Stomach (tissue), 4 donors: ENCODE results near the gene MCM7.

Experiments used
- POLR2A ChIP-seq, 4 donors: fragments of 450-650 bp; IDR thresholded peaks; one replicate each; pipeline ENCODE4 v1.6.1; 2016; ENCODE audit warnings: antibody characterized with exemption in 4 of 4, control low read depth in 2 of 4, mild to moderate bottlenecking in 1 of 4, moderate library complexity in 1 of 4
- TF ChIP-seq, protein P1 (sequence below), 7 experiments: fragments of 450-650 bp in 4 of 7; fragments of 200-600 bp in 3 of 7; sonication (generic) in 3 of 7; IDR thresholded peaks; one replicate each; pipeline ENCODE4 v1.5.1; 2016 to 2019; ENCODE audit warnings: antibody characterized with exemption in 7 of 7, control low read depth in 2 of 7, mild to moderate bottlenecking in 1 of 7

DNA sequence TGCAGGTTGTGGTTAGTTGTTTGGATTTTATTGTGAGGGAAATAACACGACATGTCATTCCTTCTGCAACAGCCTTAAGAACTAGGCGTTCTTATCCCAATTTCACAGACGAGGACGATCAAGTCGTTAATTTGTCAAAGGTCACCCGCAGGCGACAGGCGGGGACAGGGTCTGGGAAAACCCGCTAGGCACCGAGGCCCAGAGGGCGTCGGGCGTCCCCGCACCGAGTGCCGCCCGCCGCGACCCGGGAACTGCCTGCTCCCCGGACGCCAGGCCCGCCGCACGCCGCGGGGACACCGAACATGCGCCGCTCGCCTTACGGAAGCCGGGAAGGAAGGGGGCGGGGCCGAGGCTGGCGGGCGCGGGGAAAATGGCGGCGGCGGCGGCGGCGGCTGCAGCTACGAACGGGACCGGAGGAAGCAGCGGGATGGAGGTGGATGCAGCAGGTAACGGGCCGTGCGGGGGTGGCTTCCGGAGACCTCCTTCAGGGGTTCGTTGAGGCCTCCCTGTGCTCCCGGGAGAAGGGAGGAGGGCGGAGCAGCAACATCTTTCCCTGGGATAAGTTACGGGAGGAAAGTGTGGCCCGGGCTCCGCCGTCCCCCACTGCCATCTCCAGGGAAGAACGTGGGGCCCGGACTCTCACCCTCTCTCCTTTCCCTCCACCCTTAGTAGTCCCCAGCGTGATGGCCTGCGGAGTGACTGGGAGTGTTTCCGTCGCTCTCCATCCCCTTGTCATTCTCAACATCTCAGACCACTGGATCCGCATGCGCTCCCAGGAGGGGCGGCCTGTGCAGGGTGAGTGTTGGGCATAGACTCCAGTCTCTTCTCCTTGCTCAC, 12.4 kb downstream of the MCM7 start, which contains the start of gene COPS6:
- TF ChIP-seq, protein P1, sequence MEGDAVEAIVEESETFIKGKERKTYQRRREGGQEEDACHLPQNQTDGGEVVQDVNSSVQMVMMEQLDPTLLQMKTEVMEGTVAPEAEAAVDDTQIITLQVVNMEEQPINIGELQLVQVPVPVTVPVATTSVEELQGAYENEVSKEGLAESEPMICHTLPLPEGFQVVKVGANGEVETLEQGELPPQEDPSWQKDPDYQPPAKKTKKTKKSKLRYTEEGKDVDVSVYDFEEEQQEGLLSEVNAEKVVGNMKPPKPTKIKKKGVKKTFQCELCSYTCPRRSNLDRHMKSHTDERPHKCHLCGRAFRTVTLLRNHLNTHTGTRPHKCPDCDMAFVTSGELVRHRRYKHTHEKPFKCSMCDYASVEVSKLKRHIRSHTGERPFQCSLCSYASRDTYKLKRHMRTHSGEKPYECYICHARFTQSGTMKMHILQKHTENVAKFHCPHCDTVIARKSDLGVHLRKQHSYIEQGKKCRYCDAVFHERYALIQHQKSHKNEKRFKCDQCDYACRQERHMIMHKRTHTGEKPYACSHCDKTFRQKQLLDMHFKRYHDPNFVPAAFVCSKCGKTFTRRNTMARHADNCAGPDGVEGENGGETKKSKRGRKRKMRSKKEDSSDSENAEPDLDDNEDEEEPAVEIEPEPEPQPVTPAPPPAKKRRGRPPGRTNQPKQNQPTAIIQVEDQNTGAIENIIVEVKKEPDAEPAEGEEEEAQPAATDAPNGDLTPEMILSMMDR (IDR thresholded peaks at IDR 0.05) = no peak
- no peak for TF ChIP-seq POLR2A (IDR thresholded peaks at IDR 0.05)
